ENCODE data around the gene NDE1. TPM values are rescaled to one million over a fixed set of nuclear protein-coding genes. Genes with fewer than 3 reads are reported as not detected.
"Not testable (repeated sequence)": the region's sequence is repeated elsewhere in the genome, so short reads cannot be mapped to it uniquely, and the experiment has no call there.

Gene NDE1
- total RNA-seq, 4 donors from 2014 or later = 22.4 to 40.6 (median 31.4) TPM

GRCh38 chr16:15723808-15724207 lies 73.8 kb downstream of the NDE1 start:
- no peak overlapping the region for H3K27ac ChIP-seq
- TF ChIP-seq, protein P1, sequence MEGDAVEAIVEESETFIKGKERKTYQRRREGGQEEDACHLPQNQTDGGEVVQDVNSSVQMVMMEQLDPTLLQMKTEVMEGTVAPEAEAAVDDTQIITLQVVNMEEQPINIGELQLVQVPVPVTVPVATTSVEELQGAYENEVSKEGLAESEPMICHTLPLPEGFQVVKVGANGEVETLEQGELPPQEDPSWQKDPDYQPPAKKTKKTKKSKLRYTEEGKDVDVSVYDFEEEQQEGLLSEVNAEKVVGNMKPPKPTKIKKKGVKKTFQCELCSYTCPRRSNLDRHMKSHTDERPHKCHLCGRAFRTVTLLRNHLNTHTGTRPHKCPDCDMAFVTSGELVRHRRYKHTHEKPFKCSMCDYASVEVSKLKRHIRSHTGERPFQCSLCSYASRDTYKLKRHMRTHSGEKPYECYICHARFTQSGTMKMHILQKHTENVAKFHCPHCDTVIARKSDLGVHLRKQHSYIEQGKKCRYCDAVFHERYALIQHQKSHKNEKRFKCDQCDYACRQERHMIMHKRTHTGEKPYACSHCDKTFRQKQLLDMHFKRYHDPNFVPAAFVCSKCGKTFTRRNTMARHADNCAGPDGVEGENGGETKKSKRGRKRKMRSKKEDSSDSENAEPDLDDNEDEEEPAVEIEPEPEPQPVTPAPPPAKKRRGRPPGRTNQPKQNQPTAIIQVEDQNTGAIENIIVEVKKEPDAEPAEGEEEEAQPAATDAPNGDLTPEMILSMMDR (IDR thresholded peaks at IDR 0.05) = no peak
- TF ChIP-seq POLR2A (IDR thresholded peaks at IDR 0.05) = no peak
- WGBS, 2 donors = 89 to 96% methylated on average over 7 of the region's 7 CpGs
- peaks cover 4 to 84% (median 15%) of the 10 kb centered on the region in 3 donors for H3K36me3 ChIP-seq
- no peaks in the 10 kb centered on the region for H3K9me3 ChIP-seq
- intact Hi-C loops (cut with DNase I) = no loop called here
- H3K4me3 ChIP-seq = no peak overlapping the region
- no peak for DNase-seq
- H3K27me3 ChIP-seq = no peaks in the 10 kb centered on the region
- no peaks in the 10 kb centered on the region for H3K4me1 ChIP-seq

DNA sequence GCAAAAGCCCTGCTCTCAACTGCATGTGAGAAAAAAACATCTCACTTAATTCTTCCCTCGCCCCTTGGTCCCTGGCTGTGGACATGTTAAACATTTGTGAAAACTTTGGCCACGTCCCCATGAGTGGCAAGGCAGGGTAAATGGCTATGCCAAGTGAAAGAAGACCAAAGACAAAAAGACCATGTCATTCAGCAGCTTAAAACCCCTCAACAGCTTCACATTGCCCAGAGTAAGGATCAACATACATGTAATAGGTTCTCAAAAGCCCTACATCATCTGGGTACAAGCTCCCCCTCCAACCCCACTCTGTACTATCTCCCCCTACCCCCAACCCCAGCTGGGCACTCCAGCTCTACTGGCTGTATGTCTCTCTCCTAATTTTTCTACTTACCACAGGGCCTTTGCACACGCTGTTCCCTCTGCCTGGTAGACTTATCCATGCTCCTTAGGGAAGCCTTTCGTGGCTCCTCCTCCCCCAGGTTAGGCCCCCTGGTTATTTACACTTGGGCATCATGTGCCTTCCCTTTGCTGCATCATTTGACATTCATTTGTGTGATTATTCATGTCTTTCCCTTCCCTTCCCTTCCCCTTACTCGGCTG lies 75.7 kb downstream of the NDE1 start:
- Histone ChIP-seq H3K9me3 (no peaks in the 10 kb centered on the region), H3K27ac (no peak overlapping the region), H3K4me3 (no peak overlapping the region), H3K27me3 (no peaks in the 10 kb centered on the region), H3K36me3 (peaks cover 4 to 64% (median 15%) of the 10 kb centered on the region in 3 donors), H3K4me1 (no peaks in the 10 kb centered on the region)
- 88% methylated on average over 5 of the region's 5 CpGs for WGBS, 2 donors
- no peak for DNase-seq
- intact Hi-C loops (cut with DNase I) = no loop called here
- TF ChIP-seq POLR2A (IDR thresholded peaks at IDR 0.05) = no peak
- TF ChIP-seq, protein P1 (IDR thresholded peaks at IDR 0.05) = no peak

DNA sequence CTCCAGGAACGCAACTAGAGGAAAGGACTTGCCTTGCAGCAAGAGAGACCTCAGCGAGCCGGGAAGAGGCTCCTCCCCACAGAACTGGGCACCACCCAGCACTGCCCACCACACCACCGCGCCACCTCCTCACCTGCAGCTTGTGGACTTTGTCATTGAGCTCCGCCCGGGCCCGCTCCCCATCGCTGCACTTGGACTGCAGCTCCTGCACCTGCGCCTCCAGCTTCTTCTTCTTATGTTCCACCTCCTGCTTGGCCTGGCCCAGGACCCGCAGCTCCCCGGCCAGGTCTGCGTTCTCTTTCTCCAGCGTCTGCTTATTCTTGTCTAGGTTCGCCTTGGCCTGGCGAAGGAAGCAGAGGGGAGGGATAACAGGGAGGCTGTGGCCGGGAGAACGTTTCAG lies 76.7 kb downstream of the NDE1 start:
- no peak for DNase-seq
- TF ChIP-seq, protein P1 (IDR thresholded peaks at IDR 0.05) = no peak
- no peak for TF ChIP-seq POLR2A (IDR thresholded peaks at IDR 0.05)
- WGBS, 2 donors = 87 to 91% methylated on average over 14 to 18 of the region's 18 CpGs
- H3K4me1 ChIP-seq = no peaks in the 10 kb centered on the region
- H3K4me3 ChIP-seq = no peak overlapping the region
- peaks cover 4 to 54% (median 15%) of the 10 kb centered on the region in 3 donors for H3K36me3 ChIP-seq
- peak overlapping the region in 1 of 4 donors; percentile 21 for H3K27ac ChIP-seq
- no peaks in the 10 kb centered on the region for H3K9me3 ChIP-seq
- intact Hi-C loops (cut with DNase I) = no loop called here
- no peaks in the 10 kb centered on the region for H3K27me3 ChIP-seq

- H3K27me3 ChIP-seq; H3K9me3 ChIP-seq; intact Hi-C loops (cut with DNase I); H3K4me1 ChIP-seq; H3K4me3 ChIP-seq; DNase-seq: not testable (repeated sequence)
- WGBS, 2 donors = 96 to 98% methylated on average over 4 of the region's 5 CpGs
- H3K27ac ChIP-seq = peak overlapping the region in 1 of 4 donors; percentile 14
- H3K36me3 ChIP-seq = peaks cover 4 to 50% (median 15%) of the 10 kb centered on the region in 3 donors
Observed at GRCh38 chr16:15727697-15728096, 77.7 kb downstream of the NDE1 start.

DNA sequence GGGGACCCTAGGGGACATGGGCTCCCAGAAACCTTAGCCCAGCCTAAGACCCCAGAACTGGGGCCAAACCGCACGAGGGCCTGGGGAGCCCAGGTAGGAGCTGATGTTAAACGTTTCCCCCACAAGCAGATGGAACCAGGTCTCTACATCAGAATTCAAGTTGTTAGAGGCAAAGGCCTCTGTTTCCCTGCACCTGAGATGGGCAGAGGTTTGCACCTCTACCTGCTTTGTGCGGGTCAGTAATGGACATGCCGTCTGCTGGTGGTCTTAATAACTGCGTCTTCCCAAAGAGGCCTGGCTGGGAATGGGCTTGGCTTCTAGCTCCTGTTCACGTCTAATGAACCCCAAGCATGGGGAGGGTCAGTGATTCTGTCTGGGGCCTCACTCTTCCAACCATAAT lies 79.1 kb downstream of the NDE1 start:
- no peaks in the 10 kb centered on the region for H3K27me3 ChIP-seq
- no peak for DNase-seq
- H3K36me3 ChIP-seq = peaks cover 4 to 37% (median 13%) of the 10 kb centered on the region in 3 donors
- no peak overlapping the region for H3K4me3 ChIP-seq
- H3K9me3 ChIP-seq = no peaks in the 10 kb centered on the region
- TF ChIP-seq, protein P1 (IDR thresholded peaks at IDR 0.05) = no peak
- TF ChIP-seq POLR2A (IDR thresholded peaks at IDR 0.05) = no peak
- no peak overlapping the region for H3K27ac ChIP-seq
- WGBS, 2 donors = 71 to 86% methylated on average over 2 to 4 of the region's 7 CpGs
- H3K4me1 ChIP-seq = no peaks in the 10 kb centered on the region
- intact Hi-C loops (cut with DNase I) = no loop called here

GRCh38 chr16:15732416-15732815 lies 82.4 kb downstream of the NDE1 start:
- H3K36me3 ChIP-seq = peaks cover 0 to 29% (median 0%) of the 10 kb centered on the region in 3 donors
- TF ChIP-seq, protein P1 (IDR thresholded peaks at IDR 0.05) = no peak
- no peak for TF ChIP-seq POLR2A (IDR thresholded peaks at IDR 0.05)
- no peak overlapping the region for H3K27ac ChIP-seq
- intact Hi-C loops (cut with DNase I) = no loop called here
- H3K9me3 ChIP-seq = no peaks in the 10 kb centered on the region
- no peaks in the 10 kb centered on the region for H3K4me1 ChIP-seq
- no peak for DNase-seq
- H3K27me3 ChIP-seq = no peaks in the 10 kb centered on the region
- no peak overlapping the region for H3K4me3 ChIP-seq
- WGBS, 2 donors = 78 to 86% methylated on average over 6 of the region's 6 CpGs
